DMS79 treated with DMSO at 0.1 percent for 48 hours (cell line): ENCODE measurements around the gene SPOCK1.
A peak's percentile ranks its signal among the peaks of the same experiment; 100 is the strongest.

Source experiments
- DNase-seq: peaks from one replicate; lab custom pipeline; 2025; lab: John Stamatoyannopoulos, UW

SPOCK1 gene

GRCh38 chr5:137221943-137222342, 277.2 kb downstream of the SPOCK1 start:
- DNase-seq, result peak; percentile 28

DNA sequence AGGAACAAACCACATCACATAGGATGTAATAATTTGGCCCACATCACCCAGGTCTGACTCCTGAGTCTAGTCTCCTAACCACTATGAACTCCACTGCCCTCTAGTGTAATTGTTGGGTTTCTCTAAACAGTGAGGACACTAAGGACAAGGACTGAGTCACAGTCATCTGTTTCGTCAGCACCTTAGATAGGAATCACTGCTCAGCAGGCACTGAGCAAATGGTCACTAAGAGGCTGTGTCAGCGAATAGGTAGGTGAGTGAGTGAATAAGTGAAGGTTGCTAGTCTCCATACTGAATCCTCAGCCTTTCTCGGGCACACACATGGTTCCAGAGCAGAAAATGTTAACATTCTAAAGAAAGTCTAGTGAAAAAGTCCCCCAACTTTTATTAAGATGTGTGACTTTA, 278.6 kb downstream of the SPOCK1 start:
- DNase-seq, result no peak

DNA sequence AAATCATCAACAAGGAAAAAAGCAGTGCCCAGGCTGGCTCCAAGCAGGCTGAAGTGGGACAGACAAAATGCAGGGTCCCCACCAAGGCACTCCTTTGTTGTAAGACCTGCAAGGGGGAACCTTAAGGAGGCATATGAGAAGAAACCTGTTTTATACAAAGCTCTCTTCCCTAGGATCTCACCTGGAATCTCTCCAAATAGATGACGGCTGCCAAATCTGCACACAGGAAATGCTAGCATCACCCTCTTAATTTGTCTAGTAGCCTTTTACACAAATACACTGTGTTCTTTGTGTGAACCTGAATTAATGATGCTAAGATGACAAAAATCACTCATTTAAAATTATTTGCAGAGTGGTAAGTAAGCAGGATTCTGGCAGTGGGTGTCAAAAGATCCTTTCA, 280.2 kb downstream of the SPOCK1 start:
- peak; percentile 43 for DNase-seq

DNA sequence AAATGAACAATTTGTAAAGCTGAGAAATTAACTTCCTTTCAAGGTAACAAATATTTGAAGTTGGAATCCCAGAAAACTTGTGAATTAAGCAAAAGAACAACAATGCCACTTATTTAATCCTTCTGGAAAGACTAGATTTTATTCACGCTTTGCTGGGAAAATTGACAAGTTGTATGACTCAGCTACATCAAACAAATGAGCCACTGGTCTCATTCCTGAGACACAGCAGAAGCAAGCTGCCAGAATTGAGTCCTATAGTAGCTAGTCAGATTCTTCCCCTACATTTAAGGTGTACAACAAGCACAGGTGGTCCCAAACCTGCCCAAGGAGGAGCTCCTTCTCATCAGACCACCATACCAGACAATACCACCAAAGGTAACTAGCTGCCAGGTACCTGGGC, 280.7 kb downstream of the SPOCK1 start:
- DNase-seq, result no peak

GRCh38 chr5:137217599-137218200, 281.4 kb downstream of the SPOCK1 start:
- no peak for DNase-seq

- no peak for DNase-seq
Observed at GRCh38 chr5:137216976-137217598, 282.0 kb downstream of the SPOCK1 start.

GRCh38 chr5:137215780-137216179, 283.3 kb downstream of the SPOCK1 start:
- DNase-seq, result no peak

- no peak for DNase-seq
Observed at GRCh38 chr5:137215261-137215660, 283.9 kb downstream of the SPOCK1 start.

- DNase-seq, result no peak
Observed at GRCh38 chr5:137214446-137215189, 284.5 kb downstream of the SPOCK1 start.

- no peak for DNase-seq
Observed at GRCh38 chr5:137212471-137212870, 286.7 kb downstream of the SPOCK1 start.

DNA sequence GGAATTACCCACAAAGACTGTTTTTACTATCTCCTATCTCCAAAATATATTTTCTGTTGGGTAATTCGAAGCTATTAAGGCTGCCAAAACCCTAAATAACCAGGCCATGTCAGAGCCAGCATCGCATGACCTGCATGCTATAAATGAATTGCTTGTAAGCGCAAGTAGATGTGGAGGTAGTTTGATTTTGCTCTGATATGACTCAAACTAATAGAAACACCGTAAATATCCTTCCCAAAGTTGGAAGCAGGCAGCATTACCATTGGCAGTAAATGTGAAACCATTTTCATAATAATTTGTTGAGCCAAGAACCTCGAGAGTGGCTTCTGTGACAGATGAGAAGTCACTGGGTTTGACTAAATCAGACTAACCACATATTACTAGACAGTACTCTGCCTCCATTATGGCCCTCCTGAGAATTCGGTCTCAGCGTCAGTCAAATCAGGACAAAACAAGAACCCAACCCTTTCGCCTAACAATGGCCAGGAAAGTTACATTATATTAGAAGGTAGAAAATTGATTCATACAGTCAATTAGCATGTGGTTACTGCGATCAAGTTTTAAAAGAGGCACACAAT, 289.8 kb downstream of the SPOCK1 start:
- peak; percentile 67 for DNase-seq

GRCh38 chr5:137207023-137207760, 291.9 kb downstream of the SPOCK1 start:
- DNase-seq, result no peak

GRCh38 chr5:137206030-137206715, 293.0 kb downstream of the SPOCK1 start:
- peak; percentile 95 for DNase-seq

DNA sequence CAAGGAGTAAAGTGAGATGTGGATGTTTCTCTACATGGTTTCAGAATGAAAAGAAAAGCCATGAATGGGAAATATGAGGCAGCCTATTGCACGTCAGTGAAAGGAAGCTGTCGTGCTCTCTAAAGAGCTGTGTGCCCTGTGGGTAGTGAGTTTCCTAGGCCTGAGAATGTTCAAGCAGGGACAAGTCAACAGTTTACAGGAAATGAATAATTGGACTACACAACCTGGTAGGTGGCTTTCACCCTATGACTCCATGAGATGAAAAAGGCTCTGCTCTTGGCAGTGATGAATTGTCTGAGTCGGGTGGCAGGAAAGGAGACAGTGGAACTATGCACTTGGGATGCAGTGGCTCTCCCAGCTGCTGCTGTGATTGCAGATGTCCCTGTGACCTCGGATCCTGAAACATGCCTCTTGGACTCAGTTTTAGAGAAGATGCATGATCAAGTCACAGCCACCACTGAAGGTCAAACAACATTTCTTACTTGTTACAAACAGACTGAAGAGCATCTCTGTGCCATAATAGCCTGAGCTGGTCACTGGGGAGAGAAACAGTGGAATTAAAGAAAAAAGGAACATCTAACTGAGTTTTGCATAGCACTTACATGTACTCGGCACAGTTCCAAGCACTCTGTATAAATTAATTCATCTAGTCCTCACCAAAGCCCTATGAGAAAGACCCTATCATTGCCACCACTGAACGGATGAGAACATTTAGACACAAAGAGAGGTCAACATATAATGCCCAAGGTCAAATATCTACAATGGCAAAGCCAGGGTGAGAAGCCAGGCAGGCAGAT, 293.7 kb downstream of the SPOCK1 start:
- peak; percentile 35 for DNase-seq

GRCh38 chr5:137203011-137203632, 296.0 kb downstream of the SPOCK1 start:
- no peak for DNase-seq

GRCh38 chr5:137201876-137202275, 297.2 kb downstream of the SPOCK1 start:
- DNase-seq, result no peak

DNA sequence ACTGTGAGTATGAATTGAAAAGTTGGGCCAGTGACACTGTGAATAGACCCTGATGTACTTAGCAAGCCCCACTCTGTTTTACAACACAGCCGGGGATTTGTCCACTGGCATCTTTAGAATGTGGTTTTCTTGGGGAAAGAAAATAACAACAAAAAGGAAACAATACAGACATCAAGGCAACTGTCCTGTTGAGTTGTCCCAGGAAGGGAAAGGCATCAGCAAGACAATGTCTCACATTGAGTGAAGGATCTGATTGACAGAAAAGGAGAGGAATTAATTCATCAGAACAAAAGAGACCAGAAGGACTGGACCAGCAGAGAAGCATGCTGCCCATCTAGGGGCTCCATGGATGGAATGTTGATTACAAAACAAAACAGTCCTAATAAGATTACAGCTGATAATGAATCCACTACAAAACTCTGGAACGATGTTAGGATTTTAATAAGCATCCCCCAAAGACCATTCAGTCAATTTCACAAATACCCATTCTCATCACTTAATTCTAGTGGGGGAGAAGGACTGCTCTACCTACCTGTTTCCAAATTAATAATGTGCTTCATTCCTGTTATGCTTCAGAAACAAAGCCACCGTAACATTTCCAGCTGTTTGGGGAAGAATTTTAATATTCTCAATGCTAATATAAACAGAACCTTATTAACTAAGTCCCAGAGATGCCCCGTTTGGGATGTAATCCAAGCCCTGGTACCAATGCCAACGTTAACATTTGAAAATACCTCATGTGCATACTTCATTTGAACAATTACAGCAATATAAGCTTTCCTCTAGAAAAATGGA, 298.0 kb downstream of the SPOCK1 start:
- DNase-seq, result no peak

- DNase-seq, result no peak
Observed at GRCh38 chr5:137199966-137200365, 299.2 kb downstream of the SPOCK1 start.

GRCh38 chr5:137199201-137199600, 299.9 kb downstream of the SPOCK1 start:
- no peak for DNase-seq

GRCh38 chr5:137195483-137195882, 303.6 kb downstream of the SPOCK1 start:
- DNase-seq, result no peak
